GM18858 (cell line): ENCODE data around the gene FBXO8.
A peak's percentile ranks its signal among the peaks of the same experiment; 100 is the strongest.

Experiments used
- ATAC-seq: cut with Tn5 transposase; IDR thresholded peaks from one replicate; pipeline ENCODE4 v1.9.1; 2021; ENCODE audit not compliant: unreplicated experiment

The FBXO8 gene

DNA sequence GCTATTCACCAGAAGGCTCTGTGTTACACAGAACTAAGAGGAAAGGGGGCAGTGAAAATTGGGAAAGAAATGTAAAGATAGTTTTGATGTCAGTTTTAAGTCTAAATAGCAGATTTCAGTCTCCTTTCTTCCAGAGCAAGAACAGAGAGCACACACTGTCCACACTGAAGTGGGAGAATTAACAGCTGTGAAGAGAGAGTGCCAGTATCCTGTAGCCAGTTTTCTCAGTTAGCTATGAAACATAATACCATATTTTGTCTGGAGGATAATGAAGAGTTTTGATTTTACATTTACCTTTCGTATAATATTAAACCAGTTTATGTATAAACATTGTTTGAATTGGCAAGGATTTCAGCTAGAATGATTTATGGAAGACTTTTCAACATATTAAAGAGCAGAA lies 35.1 kb downstream of the FBXO8 start:
- ATAC-seq = no peak

DNA sequence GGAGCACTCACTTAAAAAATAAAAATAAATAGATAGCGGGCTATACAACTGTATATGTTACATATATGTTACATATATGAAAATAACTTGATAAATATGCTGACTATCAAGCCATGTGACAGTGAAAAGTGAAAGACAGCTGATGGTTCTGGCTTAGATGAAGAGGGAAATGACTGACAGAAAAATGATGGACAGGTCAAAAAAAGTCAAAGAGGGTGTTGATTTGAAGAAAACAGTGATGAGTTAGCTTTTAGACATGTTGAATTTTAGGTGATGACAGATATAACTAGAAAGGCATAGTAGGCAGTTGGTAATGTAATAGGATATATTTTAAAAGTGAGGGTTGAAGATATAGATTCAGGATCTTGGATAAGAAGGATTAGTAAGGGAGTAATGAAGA lies 37.8 kb downstream of the FBXO8 start:
- no peak for ATAC-seq

DNA sequence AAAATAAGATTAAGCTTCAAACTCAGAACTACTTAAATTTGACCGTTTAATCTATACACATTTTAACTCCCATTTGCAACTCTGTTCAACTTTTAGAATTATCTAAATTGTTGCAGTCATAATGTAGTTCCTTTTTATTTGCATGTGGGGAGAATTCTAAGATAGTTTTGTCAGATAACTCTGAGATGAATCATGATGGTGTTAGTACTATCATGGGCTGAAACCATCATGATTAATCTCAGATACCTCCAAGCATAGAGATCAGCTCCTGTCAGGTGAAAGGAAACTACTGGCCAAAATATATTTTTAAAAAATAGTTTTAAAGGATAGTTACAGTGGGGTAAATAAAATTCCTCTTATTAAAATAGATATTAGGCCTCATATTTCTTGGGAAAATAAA lies 39.0 kb downstream of the FBXO8 start:
- ATAC-seq = no peak

DNA sequence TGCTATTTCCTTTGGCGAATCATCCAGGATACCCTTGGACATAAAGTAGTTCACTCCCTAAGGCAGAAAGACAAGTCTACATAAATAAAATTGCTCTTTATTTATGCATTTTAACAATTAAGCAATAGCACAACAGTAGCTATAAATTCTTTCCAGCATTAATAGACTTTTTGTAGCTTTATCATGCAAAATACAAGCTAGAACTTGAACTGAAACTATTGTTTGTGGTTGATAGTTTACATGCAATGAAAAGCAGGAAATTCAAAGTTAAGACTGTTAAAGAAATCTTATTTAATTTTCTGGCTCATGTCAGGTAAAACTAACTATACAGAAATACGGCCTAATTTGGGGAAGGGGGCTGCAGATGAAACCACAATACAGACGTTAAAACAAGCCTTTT lies 42.3 kb downstream of the FBXO8 start:
- peak; percentile 41 for ATAC-seq

DNA sequence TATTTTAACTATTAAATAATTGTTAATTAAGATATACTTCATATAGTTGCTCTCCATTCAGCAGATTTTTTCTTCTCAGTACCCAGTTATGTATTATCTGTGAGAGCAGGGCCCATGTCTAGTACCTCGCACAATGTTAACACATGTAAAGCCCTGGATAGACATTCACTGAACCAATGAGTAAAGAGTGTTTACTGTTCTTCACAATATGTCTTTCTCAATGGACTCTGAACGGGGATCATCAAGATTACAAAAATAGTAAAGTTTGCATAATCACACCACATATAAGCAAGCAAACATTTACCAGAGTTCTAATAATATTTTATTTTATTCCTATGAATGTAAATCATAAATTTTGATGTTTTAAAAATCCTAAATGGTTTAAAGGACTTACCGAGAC lies 47.1 kb downstream of the FBXO8 start:
- ATAC-seq = no peak

- no peak for ATAC-seq
These were observed 52.8 kb downstream of the FBXO8 start for GRCh38 chr4:174230680-174231079.

DNA sequence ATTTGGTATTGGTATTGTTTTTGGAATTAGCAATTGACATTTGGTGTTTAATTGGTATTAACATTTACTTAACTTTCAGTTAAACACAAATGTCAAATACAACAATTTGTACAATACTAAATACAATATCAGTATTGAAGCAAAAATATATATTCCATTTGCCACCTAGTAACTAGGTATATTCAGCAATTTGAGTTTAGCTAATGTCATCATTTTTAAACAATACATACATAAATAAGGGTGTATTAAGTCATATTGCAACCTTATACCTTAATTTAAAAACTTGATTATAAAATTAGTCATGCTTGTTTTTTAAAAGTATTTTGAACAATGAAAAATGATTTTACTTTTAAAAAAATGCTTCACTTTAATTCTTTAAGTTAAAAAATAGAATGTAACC lies 53.3 kb downstream of the FBXO8 start:
- ATAC-seq = no peak

DNA sequence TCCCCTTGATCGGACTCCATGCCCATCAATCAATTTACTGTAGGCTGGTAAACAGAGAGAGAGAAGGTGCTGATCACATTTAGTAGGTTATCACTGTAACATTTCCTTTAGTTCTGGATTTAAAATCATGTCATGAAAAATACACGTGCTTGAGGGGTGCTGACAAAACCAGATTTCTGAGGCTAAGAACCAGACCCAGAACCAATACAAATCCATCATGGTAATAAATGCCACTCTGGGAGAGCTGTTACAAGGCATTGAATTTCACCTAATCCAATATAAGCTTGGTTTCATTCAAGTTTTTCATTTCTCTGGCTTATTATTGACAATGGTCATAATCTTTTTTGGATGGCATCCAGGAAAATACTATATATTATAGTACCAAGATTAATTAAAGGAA lies 54.5 kb downstream of the FBXO8 start:
- ATAC-seq = no peak

DNA sequence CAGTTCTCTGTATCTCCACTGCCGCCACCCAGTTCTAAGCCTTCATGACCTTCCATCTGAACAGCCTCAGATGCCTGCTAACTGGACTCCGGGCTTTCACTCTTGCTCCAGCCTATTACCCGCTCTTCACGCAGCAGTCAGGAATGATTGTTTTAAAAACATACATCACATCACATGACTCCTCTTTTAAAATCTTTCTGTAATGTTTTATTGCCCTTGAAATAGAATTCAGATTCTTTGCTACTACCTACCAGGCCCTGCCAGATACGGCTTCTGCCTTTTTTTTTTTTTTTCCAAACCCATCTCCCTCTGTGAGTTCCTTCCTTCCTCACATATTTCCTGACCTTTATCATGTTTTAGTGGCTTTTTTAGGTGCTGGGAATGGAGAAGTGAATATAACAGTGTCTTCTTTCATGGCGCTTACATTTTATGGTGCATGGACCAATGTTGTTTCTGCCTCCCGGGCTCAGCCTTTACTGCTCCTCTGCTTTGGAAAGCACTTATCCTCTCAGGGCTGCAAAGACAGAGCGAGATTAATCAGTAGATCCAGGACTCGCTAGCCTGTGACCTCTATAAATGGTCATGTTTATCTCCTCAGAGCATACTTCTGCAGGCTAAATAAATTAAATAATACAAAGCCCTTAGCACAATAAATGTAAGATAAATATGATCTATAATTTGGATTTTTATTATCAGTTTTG lies 58.0 kb downstream of the FBXO8 start:
- ATAC-seq = no peak

DNA sequence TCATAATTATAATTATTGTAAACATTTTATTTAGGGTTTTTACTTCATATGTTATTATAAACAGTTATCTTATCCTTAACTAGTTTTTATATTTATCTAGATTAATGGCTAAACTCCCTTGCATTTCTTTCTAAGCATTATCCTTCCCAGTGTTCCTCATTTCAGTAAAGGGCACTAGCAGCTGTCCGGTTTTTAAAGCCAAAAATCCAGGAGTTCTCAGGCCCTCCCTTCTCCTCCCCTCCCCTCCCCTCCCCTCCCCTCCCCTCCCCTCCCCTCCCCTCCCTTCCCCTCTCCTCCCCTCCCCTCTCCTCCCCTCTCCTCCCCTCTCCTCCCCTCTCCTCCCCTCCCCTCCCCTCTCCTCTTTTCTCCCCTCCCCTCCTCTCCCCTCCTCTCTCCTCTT lies 58.9 kb downstream of the FBXO8 start:
- ATAC-seq = no peak

DNA sequence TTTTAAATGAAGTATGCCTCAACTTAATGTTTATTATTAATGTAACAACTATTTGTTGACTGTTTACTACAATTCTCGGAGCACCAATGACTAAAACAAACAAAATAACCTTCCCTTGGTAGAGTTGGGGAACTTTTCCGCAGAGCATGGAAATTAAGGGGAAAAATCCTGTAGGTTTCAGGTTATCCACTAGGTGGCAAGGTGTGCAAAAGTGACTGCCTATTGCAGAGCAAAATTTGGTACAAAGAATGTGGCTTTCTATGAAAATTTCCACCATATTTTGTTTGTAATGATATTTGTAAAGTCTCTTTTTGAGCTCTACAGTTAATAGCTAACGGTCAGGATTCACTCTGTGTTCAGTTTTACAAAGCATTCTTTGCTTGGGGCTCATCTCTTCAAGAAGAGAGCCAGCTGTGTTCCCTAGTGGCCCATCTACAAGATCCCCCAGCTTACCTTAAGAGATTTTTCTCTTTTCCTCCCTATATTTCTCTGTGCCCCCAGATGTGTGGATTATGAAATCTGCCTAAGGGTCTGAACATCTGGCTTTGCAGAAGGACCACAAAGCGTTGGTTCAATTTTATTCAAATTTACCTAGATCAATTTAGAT lies 61.1 kb downstream of the FBXO8 start:
- ATAC-seq = peak; percentile 64

DNA sequence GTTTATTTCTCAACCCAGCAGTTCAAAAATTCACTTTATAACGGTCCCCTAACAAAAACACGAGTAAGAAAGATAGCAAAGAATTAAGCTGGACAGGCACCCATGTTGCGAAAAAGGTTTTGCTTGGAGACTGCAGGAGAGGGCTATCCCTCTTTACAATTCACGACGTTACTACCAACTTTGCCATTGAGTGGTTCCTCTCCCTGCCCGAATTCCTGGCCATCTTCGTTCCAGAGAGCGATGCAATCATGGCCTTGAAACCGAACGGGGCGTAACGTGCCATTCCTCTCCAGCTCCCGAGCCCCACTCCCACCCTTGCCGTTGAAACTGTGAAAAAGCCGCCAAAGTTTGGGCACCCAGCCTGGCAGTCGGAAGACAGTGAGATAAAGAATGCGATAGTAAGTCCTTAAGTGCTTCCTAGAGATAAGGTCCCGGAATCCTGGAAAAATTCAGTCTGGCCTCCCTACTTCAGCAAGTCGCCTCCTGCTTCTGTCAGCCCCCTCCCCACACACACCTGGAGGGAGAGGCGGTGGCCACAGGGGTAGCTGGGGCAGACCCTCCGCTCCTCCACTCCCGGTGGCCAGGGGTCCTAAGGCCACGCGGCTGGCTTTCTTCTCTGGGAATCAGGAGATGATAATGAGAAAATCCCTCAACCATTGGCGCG lies 65.2 kb downstream of the FBXO8 start:
- ATAC-seq = no peak

DNA sequence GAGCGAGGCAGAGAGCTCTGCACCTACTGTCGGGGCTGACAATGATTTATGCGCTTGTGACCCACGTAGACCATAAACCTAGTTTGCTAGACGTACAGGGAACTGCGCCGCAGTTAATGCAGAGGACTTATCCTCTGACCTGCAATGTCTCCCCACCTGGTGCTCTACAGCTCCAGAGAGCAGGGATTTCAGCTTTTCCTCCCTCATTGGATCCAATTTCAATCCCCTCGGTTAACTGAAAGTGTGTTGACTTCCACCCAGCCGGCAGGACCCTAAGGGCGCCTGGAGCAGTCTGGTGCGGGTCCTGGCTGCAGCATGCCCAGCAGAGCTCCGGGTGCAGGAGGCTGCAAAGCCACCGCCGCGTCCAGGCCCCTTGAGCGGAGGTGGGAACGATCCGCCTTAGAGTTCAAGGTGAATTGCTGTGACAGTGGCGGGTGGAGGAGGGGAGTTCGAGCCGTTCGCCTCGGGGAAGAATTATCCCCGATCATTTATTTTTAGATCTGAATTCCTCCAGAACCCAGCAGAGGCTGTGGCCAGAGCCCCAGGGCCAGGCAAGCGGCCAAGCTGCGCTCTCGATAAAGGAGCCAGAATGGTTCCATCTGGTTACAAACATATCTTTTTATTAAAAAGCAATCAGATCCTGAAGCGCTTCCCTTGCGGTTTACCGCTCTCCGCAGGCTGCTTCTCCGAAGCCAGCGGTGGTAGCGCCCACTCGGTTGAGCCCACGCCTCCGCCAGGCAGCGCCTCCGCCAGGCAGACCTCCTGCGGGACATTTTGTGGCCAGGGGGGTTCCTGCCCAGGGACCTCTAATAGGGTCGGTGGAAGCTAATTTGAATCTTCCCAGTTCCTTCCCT lies 66.0 kb downstream of the FBXO8 start:
- no peak for ATAC-seq

DNA sequence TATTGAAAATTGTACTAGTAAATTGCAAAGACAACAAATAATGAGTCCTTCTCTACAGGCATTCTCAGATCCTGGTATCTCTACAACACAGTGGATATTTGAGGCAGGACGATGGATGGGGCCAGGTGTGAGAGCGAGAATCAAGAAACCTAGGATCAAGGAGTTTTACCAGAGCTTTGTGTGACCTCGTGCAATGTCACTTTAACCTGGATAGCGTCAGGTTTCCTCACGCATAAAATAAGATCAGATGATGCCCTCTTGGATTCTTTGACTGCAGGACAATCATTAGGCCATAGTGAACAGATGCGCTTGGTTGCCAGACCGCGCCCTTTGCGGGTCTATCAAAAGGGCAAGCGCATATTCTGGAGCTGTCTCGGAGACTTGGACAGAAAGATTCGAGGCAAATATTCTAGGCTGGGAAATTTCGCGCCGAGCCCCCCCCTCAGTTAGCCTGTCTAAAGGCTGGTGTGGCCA lies 66.6 kb downstream of the FBXO8 start:
- ATAC-seq = no peak

DNA sequence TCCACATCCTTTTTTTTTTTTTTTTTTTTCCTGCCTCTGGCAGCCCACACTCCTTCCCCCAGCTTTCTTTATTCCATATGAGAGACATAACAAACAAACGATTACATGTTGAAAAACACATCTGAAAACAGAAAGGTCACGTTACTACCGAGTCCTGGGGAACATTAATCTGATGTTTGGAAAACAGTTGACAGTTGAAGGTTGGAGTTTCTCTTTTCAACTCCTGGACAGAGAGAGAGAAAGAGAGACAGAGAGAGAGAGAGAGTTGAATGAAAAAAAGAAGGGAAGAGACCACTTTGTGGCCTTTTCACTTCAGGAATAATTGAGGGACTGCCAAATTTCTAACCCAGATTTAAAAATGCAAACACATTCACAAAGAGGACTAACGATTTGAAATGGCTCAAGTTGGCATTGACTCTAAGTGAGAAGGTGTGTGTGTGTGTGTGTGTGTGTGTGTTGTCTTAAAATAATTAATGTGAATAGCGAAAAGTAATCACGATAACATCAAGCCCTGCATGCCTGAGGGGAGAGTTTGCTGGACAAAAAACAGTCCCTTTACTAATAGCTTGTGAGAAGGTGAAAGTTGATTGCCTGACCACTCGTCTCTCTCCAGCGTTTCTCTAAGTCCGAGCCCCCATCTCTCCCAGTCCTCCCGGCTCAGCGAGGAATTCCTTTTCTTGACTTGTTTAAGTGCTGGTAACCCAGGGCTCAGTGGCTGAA lies 67.3 kb downstream of the FBXO8 start:
- ATAC-seq = no peak

- no peak for ATAC-seq
These were observed 68.4 kb downstream of the FBXO8 start for GRCh38 chr4:174215057-174215456.

DNA sequence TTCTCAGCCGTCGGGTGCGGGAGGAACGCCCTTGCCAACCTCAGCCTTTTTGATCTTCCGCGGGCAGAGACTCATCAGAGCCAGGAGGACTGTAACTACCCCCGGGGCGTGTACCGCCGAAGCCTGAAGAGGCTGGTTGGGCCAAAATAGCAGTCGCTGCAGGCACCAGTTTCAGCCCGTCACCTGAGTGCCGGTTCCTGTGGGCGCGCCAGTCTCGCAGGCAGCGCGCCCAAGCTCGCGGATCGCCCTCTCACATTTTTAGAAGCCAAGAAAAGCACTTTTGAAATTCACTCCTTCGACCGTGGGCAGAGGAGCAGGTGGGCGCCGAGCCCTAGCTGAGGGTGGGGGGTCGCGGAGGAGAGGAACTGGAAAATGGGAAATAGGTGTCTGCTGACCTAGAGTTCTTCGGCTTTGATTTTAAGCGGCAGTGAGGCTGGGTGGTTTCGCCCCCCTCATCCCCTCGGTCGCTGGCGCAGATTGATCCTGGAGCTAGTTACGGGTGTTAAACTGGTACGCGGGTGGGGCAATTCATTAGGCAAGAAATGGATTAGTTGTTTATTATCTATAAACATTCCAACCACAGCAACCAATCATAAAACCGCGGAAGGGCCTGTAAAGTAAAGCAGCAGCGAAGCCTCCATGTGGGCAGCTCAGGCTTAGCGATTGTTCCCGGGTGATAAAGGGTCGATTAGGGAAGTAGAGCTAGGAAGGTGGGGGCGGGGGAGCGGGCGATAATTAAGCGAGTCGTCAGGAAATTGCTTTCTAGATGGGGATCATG lies 69.2 kb downstream of the FBXO8 start:
- ATAC-seq = peak; percentile 37

DNA sequence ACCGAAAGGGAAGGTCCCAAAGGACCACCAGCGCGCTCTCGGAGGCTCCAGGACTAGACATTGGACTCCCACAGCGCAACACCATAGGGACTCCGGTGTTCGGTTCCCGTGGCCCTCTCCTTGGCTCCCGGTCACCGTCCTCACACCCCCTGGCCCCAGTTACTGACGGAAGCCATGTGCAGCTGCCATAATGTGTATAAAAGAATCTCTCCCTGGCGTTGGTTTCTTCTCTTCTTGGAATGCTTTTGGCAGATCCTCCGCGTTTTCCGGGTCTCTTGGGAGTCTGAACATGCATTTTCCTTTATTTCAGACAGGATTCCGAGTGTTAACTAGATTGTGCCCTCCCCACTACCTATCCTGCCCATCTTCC lies 69.8 kb downstream of the FBXO8 start:
- no peak for ATAC-seq

DNA sequence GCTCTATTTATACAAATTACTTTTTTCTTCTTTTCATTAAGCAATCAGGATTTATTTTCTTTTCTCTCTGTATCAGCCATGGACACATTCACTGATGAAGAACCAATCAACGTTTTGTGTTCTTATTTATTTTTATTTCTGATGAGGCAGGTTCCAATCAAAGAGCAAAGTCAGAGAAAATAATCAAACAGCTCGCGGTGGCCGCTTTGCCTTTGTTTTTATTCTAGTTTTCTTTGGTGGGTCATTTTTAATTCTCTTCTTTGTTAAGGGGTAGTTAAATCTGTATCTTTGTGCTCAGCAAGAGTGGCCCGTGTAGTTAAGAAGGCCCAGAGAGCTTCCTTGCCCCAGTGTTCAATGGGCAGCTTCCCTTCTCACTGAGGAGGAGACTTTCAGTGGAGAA lies 71.4 kb downstream of the FBXO8 start:
- ATAC-seq = no peak

DNA sequence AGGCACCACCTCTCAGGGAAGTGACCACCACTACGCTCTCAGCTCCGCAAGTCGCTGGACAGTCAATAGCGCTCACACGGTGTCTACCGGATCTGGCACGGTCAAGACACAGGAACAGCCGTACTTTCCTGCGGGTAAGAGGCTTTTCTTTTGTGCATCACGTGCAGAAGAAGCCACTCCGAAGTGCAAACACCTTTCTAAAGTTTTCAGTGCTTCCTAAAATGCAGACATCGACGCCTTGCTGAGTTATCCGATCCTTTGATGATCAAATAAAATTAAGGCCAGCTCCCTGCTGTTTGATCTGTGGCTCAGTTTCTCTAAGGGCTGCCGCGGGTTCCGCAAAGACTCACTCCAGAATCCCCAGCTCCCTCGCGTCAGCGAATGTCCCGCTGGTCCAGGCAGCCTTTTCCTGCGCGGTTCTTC lies 71.8 kb downstream of the FBXO8 start:
- no peak for ATAC-seq
